GM19438 (cell line): ENCODE results near the gene MT4.

ENCODE experiments used
- ATAC-seq: cut with Tn5 transposase; IDR thresholded peaks from one replicate; pipeline ENCODE4 v1.9.1; 2021; ENCODE audit warnings: low read depth; ENCODE audit not compliant: unreplicated experiment

Gene MT4

GRCh38 chr16:56564793-56565477 lies at the start of gene MT4:
MT4 (plus strand) TSS chr16:56565073; CDS start chr16:56565129, 56 bp downstream.
- ATAC-seq, result no peak

DNA sequence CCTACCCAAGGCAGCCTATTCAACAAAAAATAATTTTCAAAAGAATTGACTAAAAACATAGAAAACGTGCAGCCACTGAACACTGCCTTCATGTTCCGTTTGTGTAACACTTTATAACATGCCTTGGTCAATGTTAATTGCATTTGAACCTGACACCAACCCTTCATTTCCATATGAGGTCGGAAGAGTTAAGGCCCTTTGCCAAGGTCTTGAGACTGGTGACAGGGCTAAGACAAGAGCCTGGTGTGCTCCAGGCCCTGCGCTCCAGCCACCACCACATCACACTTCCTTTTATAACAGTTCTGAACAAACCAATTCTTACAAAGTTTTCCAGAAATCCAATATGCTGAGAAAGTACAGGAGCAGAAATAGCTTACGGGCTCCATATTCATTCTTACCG lies 49.2 kb upstream of the MT4 start:
- no peak for ATAC-seq

DNA sequence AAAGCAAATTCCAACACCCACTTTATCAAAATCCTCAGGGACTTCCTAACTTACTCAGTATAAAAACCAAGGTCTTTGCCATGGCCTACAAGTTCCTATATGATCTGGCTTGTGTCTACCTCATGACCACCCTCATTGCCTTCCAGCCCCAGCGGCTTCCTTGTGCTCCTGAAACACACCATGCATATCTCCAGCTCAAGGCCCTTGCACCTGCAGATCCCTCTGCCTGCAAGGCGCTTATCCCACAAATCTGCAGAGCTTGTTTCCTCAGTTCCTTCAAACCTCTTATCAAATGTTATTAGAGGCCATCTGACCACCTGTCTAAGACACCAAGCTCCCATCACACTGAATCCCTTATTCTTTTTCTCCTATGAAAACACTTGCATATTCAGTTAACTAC lies 47.7 kb upstream of the MT4 start:
- ATAC-seq, result no peak

GRCh38 chr16:56518425-56518824 lies 46.4 kb upstream of the MT4 start:
- ATAC-seq, result no peak

- ATAC-seq, result peak; percentile 84
These were observed 45.2 kb upstream of the MT4 start, which contains the start of gene BBS2 for GRCh38 chr16:56519459-56520250. BBS2 (minus strand) TSS chr16:56520024; CDS start chr16:56519862, 162 bp downstream.

DNA sequence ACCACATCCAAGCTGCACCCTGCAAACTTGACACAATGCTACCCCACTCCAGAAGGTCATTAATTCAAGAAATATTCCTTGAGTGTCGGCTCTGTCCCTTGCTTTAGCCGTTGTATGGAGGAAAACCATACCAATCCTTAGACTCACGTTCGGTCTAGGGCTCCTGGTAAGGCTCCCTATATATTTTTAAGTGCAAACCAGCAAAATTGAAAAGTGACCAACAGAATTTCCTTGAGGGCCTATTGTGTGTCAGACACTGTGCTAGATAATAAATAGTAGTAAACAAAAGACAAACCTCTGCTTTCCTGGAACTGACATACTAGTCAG lies 44.7 kb upstream of the MT4 start:
- no peak for ATAC-seq

- no peak for ATAC-seq
These were observed 39.6 kb upstream of the MT4 start for GRCh38 chr16:56525236-56525635.

GRCh38 chr16:56530872-56531271 lies 34.0 kb upstream of the MT4 start:
- no peak for ATAC-seq

- no peak for ATAC-seq
These were observed 32.2 kb upstream of the MT4 start for GRCh38 chr16:56532714-56533113.

DNA sequence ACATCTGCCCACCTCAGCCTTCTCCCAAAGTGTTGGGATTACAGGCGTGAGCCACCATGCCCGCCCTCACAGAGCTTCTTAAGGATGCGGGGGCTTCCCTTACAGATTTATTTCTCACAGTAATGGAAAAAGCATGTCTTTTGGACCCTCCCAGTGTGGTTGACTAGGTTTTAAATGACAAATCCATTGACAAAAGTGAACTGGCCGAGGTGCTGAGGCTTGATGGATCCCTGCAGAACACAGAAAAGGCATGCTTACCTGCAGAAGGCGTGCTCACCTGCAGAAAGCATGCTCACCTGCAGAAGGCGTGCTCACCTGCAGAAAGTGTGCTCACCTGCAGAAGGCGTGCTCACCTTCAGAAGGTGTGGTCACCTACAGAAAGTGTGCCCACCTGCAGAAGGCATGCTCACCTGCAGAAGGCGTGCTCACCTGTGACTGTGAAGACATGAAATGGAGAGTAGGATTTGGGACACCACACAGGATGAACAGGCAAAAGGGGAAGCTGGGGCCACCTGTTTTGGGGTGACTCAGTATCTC lies 30.0 kb upstream of the MT4 start:
- ATAC-seq, result no peak

DNA sequence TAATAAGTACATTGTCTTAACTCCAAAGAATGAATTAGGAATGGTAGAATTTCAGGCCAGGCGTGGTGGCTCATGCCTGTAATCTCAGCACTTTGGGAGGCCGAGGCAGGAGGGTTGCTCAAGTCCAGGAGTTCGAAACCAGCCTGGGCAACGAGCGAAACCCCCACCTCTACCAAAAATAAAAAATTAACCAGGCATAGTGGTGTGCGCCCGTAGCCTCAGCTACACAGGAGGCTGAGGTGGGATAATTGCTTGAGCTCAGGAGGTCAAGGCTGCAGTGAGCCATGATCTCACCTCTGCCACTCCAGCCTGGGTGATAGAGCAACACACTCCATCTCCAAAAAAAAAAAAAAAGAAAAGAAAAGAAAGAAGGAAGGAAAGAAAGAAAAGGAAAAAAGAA lies 26.5 kb upstream of the MT4 start:
- no peak for ATAC-seq

GRCh38 chr16:56539656-56540055 lies 25.2 kb upstream of the MT4 start:
- no peak for ATAC-seq

- ATAC-seq, result no peak
These were observed 22.8 kb upstream of the MT4 start for GRCh38 chr16:56542039-56542438.

DNA sequence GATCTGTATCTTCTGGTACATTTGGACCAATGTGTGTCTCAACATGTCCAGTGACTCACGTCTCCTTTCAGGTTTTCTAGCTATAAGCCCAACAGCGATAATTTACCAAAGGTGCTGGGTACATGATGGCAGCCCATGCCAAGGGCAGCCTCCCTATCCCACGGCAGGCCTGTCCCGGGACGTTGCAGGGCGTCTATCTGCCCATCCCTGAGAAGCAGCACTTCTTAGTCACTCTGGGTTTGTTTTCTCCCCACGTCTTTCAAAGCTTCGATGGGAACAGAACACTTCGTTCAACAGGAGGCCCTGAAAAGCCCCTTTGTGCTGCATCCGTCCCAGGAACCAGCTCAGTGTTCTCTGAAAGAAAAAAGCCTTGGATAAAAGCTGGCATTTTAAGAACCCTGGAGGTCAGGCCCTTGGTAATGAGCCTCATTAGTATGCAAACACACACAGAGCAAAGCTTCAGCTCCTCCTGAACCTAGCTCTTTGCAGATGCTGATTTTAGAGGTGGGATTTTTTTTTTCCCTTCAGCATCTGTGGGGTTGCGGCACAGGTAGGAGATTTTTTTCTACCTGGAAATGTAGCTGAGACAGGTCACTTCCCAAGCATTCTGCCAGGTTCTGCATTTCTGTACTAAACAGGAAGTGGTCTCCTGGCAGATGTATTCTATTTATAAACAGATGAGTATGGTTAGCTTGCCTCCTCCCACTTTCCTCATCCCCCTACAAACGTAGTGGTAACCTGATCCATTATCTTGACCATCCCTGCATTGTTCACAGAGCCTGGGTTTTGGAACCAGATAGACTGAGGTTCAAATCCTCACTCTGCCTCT lies 17.5 kb upstream of the MT4 start:
- ATAC-seq, result no peak

DNA sequence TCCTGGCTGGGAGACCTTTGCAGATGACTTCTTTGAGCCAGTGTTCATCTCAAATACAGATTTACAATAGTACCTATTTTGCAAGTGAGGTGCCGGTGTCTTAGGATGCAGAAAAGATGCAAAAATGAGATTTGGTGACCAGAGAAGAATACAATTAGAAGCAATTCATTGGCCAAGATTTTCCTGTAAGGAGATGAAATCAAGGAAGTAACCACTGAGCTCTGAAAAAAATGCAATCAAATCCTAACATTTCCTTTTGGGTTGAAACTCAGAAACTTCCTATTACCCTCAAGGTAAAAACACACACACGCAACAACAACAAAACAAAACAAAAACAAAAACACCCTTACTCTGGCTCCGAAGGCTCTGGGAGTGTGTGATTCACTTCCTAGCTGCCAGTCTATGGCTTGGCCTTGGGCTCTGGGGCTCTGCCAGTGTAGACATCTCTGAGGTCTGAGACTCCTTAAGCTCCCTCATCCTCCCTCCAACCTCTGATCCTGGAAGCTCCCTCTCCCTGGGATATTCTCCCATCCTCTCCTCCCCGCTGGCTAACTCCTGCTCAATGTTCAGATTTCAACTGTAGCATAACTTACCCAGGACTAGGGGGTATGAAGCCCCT lies 16.8 kb upstream of the MT4 start:
- no peak for ATAC-seq

- no peak for ATAC-seq
These were observed 15.7 kb upstream of the MT4 start for GRCh38 chr16:56549161-56549560.

- ATAC-seq, result no peak
These were observed 15.0 kb upstream of the MT4 start for GRCh38 chr16:56549744-56550385.

DNA sequence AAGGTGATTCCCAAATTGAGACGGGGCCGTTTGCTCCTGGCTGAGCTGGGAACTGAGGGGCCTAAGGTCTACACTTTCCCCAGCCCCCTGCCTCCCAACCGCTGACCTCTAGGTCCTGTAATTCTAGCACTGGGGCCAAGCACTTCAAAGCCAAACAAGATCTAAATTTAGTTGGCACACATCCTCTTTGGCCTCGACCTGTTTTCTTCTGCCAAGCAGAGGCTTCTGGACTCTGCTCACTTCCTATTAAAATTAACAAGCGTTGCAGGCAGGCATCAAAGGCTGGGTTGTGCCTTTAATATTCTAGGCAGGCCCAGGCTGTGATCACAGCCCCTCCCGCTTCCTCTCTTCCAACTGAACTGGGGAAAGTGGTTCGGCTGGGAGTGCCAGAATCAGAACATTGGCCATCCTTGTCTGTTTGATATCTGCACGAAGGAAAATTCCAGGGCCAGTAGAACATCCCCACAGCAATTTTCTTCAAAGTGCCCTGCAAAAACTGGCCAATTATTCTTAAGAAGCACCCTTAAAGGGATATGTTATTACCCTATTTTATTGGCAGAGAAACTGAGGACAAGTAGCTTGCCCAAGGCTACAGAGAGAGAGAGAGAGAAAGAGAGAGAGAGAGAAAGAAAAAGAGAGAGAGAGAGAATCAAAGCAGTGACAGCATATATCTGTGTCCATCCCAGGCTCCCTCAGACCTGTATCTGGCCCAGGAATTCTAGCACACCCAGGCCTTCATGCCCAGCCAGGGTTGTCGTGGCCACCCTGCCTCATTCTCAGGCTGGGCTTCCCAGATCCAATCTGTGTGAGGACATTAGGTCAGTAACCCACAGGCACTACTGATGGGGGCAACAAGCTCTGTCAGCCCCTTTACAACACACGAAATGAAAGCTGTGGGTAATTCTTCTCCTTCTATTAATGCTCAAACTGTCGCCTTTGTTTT lies 12.8 kb upstream of the MT4 start:
- ATAC-seq, result no peak

- no peak for ATAC-seq
These were observed 10.4 kb upstream of the MT4 start for GRCh38 chr16:56554441-56554840.
